H9 (cell line): ENCODE results near the gene PIGK. TPM values are rescaled to one million over a fixed set of nuclear protein-coding genes. Genes with fewer than 3 reads are reported as not detected.

Experiments used
- DNase-seq: peaks from one replicate; pipeline ENCODE4 v3.0.0-alpha.2; 2017
- H2AFZ ChIP-seq: one replicate; pipeline ENCODE4 v1.6.1; 2013; ENCODE audit warnings: mild to moderate bottlenecking, low read length, control low read depth, moderate library complexity
- H2AK5ac ChIP-seq: 2 replicates; pipeline ENCODE4 v1.6.1; 2013; ENCODE audit warnings: low read length, control low read depth, mixed read lengths; ENCODE audit not compliant: insufficient read length
- H2BK120ac ChIP-seq: one replicate; pipeline ENCODE4 v1.6.1; 2013; ENCODE audit warnings: low read depth, mild to moderate bottlenecking, low read length, control low read depth, inconsistent platforms; ENCODE audit not compliant: poor library complexity, severe bottlenecking
- H2BK12ac ChIP-seq: 2 replicates; pipeline ENCODE4 v1.6.1; 2013; ENCODE audit warnings: low read length, control low read depth, mixed read lengths, low read depth; ENCODE audit not compliant: insufficient read length
- H2BK15ac ChIP-seq: 2 replicates; pipeline ENCODE4 v1.6.1; 2013; ENCODE audit warnings: low read depth, low read length, control low read depth
- H2BK20ac ChIP-seq: one replicate; pipeline ENCODE4 v1.6.1; 2013; ENCODE audit warnings: low read depth, mild to moderate bottlenecking, low read length, control low read depth, inconsistent platforms; ENCODE audit not compliant: poor library complexity, severe bottlenecking
- H2BK5ac ChIP-seq: 2 replicates; pipeline ENCODE4 v1.6.1; 2013; ENCODE audit warnings: low read length, control low read depth, mixed read lengths; ENCODE audit not compliant: insufficient read length
- H3K14ac ChIP-seq: 2 replicates; pipeline ENCODE4 v1.6.1; 2013; ENCODE audit warnings: low read length, control low read depth; ENCODE audit not compliant: insufficient read depth
- H3K18ac ChIP-seq: 2 replicates; pipeline ENCODE4 v1.6.1; 2013; ENCODE audit warnings: low read depth, mild to moderate bottlenecking, mixed read lengths, low read length, control low read depth; ENCODE audit not compliant: insufficient read length
- H3K23ac ChIP-seq: 2 replicates; pipeline ENCODE4 v1.6.1; 2013; ENCODE audit warnings: low read length, control low read depth, mixed read lengths, low read depth; ENCODE audit not compliant: insufficient read length
- H3K23me2 ChIP-seq: 2 replicates; pipeline ENCODE4 v1.6.1; 2013; ENCODE audit warnings: low read depth, mild to moderate bottlenecking, mixed read lengths, low read length, control low read depth; ENCODE audit not compliant: insufficient read length, poor library complexity, severe bottlenecking
- H3K27ac ChIP-seq: 2 replicates; pipeline ENCODE4 v1.5.1; 2013; ENCODE audit warnings: low read length, control low read depth, mixed read lengths, low read depth; ENCODE audit not compliant: insufficient read length
- H3K27me3 ChIP-seq: 2 replicates; pipeline ENCODE4 v1.6.1; 2013; ENCODE audit warnings: low read length, control low read depth, inconsistent platforms; ENCODE audit not compliant: insufficient read depth
- H3K4ac ChIP-seq: 2 replicates; pipeline ENCODE4 v1.6.1; 2013; ENCODE audit warnings: low read depth, mild to moderate bottlenecking, control low read depth, inconsistent platforms, low read length, moderate library complexity
- H3K4me1 ChIP-seq: 2 replicates; pipeline ENCODE4 v1.6.1; 2013; ENCODE audit warnings: low read length, control low read depth, inconsistent platforms; ENCODE audit not compliant: insufficient read depth
- H3K4me2 ChIP-seq: 2 replicates; pipeline ENCODE4 v1.6.1; 2013; ENCODE audit warnings: low read length, control low read depth, mixed read lengths; ENCODE audit not compliant: insufficient read length, insufficient read depth
- H3K56ac ChIP-seq: 2 replicates; pipeline ENCODE4 v1.6.1; 2013; ENCODE audit warnings: low read depth, mild to moderate bottlenecking, mixed read lengths, low read length, control low read depth; ENCODE audit not compliant: insufficient read length
- H3K79me1 ChIP-seq: 2 replicates; pipeline ENCODE4 v1.6.1; 2013; ENCODE audit warnings: low read depth, mild to moderate bottlenecking, moderate library complexity, low read length, control low read depth, inconsistent platforms; ENCODE audit not compliant: insufficient read depth, poor library complexity, severe bottlenecking
- H3K79me2 ChIP-seq: 2 replicates; pipeline ENCODE4 v1.6.1; 2013; ENCODE audit warnings: low read length, control low read depth, inconsistent platforms; ENCODE audit not compliant: insufficient read depth
- H3K9ac ChIP-seq: 2 replicates; pipeline ENCODE4 v1.6.1; 2013; ENCODE audit warnings: low read length, control low read depth, mixed read lengths; ENCODE audit not compliant: insufficient read length; ENCODE audit errors: extremely low read depth
- H3K9me3 ChIP-seq: one replicate; pipeline ENCODE4 v1.6.1; 2013; ENCODE audit warnings: low read depth, low read length, inconsistent platforms; ENCODE audit not compliant: control insufficient read depth
- H3T11ph ChIP-seq: one replicate; pipeline ENCODE4 v1.6.1; 2013; ENCODE audit warnings: mild to moderate bottlenecking, low read length, control low read depth, inconsistent platforms
- H4K20me1 ChIP-seq: one replicate; pipeline ENCODE4 v1.6.1; 2013; ENCODE audit not compliant: control insufficient read depth, insufficient read length, insufficient read depth
- H4K5ac ChIP-seq: 2 replicates; pipeline ENCODE4 v1.6.1; 2013; ENCODE audit warnings: low read depth, mild to moderate bottlenecking, mixed read lengths, low read length, control low read depth; ENCODE audit not compliant: insufficient read length
- H4K8ac ChIP-seq: replicated peaks from 2 replicates; pipeline ENCODE4 v1.6.1; 2013; ENCODE audit warnings: low read length, control low read depth, mixed read lengths, low read depth; ENCODE audit not compliant: insufficient read length
- H4K91ac ChIP-seq: 2 replicates; pipeline ENCODE4 v1.6.1; 2013; ENCODE audit warnings: low read depth, mild to moderate bottlenecking, moderate library complexity, mixed read lengths, low read length, control low read depth; ENCODE audit not compliant: insufficient read length
- H3K27ac Mint-ChIP-seq, 3 experiments: 2 replicates in 2 of 3; 3 replicates in 1 of 3; pipeline ENCODE4 v1.8.0; 2020 to 2021; ENCODE audit warnings: mixed read lengths in 3 of 3, mild to moderate bottlenecking in 1 of 3, moderate library complexity in 1 of 3
- H3K27me3 Mint-ChIP-seq: 2 replicates; pipeline ENCODE4 v1.8.0; 2021; ENCODE audit warnings: low read depth, mild to moderate bottlenecking, moderate library complexity, mixed read lengths
- H3K36me3 Mint-ChIP-seq, 3 experiments: 2 replicates in 2 of 3; 3 replicates in 1 of 3; pipeline ENCODE4 v1.8.0; 2020 to 2021; ENCODE audit warnings: low read depth in 3 of 3, mixed read lengths in 3 of 3; ENCODE audit not compliant: insufficient read depth in 1 of 3
- H3K4me1 Mint-ChIP-seq, 2 experiments: 2 replicates each; pipeline ENCODE4 v1.8.0; 2020; ENCODE audit warnings: mixed read lengths in 2 of 2
- H3K4me3 Mint-ChIP-seq, 2 experiments: 2 replicates in 1 of 2; 3 replicates in 1 of 2; pipeline ENCODE4 v1.8.0; 2020 to 2021; ENCODE audit warnings: mild to moderate bottlenecking in 2 of 2, mixed read lengths in 2 of 2, moderate library complexity in 1 of 2
- H3K9me3 Mint-ChIP-seq, 2 experiments: 2 replicates in 1 of 2; 3 replicates in 1 of 2; pipeline ENCODE4 v1.8.0; 2020; ENCODE audit warnings: mild to moderate bottlenecking in 2 of 2, mixed read lengths in 2 of 2, moderate library complexity in 1 of 2
- WGBS: extraction: QIAGEN DNeasy Blood & Tissue Kit; methylation state at CpG from one replicate; pipeline ENCODE4 v1.1.7; 2013; ENCODE audit warnings: missing lambda C conversion rate, low lambda C conversion rate, mixed read lengths; ENCODE audit not compliant: insufficient read length; ENCODE audit errors: extremely low coverage; 5-methylcytosine and 5-hydroxymethylcytosine counted together
- total RNA-seq: library from RNA; stranded (reverse); gene quantifications from 2 replicates; pipeline ENCODE4 v1.2.1, GENCODE V29; 2021
- TF ChIP-seq, protein P1 (sequence below): fragments of 200-600 bp; sonication (generic); conservative IDR thresholded peaks from 3 replicates; pipeline ENCODE4 v1.8.0; 2021; ENCODE audit warnings: antibody characterized with exemption, mild to moderate bottlenecking

Gene PIGK
- total RNA-seq, 1 experiment from 2014 or later: 22.1 TPM

DNA sequence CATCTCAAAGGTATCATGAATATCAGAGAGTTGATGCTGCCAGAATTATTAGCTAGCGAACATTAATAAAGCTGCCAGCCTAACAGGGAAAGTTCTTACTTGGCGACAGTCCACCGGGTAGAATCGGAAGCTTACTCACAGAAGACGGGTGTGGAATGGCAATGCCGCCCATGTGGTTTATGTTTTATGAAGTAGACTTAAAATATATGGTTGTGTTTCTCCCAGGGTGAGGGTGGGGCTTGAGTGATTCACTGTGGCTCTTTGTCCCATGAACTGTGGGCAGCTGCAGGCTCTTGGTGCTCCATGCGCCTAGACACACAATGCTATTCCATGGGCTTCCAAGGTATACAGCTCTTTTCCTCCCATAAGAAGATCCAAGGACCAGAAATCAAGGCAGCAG is 162.7 kb downstream of the PIGK start:
- no peak overlapping the region for H3K23ac ChIP-seq
- H3K56ac ChIP-seq: no peak overlapping the region
- H3T11ph ChIP-seq: no peak overlapping the region
- Mint-ChIP-seq H3K4me3 (no peak overlapping the region), H3K4me1 (peaks cover 21 to 23% of the 10 kb centered on the region in 2 experiments), H3K36me3 (0 out of 7 replicates have a peak, but pooled peaks cover 0 to 4% (median 0%) of the 10 kb centered on the region in 3 experiments), H3K27ac (no peak overlapping the region), H3K27me3 (no peaks in the 10 kb centered on the region), H3K9me3 (no peaks in the 10 kb centered on the region; a peak in 1 of 5 replicates)
- H3K79me2 ChIP-seq: no peaks in the 10 kb centered on the region
- no peak overlapping the region for H3K18ac ChIP-seq
- H3K79me1 ChIP-seq: no peaks in the 10 kb centered on the region
- H2AFZ ChIP-seq: no peak overlapping the region
- no peak overlapping the region for H2BK20ac ChIP-seq
- H3K27me3 ChIP-seq: no peaks in the 10 kb centered on the region
- H3K4ac ChIP-seq: no peak overlapping the region
- peaks cover 4% of the 10 kb centered on the region; the same call in 1 of the 2 replicates for H3K4me1 ChIP-seq
- H3K27ac ChIP-seq: no peak overlapping the region
- H2BK5ac ChIP-seq: no peak overlapping the region
- no peak overlapping the region for H2BK120ac ChIP-seq
- TF ChIP-seq, protein P1, sequence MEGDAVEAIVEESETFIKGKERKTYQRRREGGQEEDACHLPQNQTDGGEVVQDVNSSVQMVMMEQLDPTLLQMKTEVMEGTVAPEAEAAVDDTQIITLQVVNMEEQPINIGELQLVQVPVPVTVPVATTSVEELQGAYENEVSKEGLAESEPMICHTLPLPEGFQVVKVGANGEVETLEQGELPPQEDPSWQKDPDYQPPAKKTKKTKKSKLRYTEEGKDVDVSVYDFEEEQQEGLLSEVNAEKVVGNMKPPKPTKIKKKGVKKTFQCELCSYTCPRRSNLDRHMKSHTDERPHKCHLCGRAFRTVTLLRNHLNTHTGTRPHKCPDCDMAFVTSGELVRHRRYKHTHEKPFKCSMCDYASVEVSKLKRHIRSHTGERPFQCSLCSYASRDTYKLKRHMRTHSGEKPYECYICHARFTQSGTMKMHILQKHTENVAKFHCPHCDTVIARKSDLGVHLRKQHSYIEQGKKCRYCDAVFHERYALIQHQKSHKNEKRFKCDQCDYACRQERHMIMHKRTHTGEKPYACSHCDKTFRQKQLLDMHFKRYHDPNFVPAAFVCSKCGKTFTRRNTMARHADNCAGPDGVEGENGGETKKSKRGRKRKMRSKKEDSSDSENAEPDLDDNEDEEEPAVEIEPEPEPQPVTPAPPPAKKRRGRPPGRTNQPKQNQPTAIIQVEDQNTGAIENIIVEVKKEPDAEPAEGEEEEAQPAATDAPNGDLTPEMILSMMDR: no peak
- H3K9me3 ChIP-seq: no peaks in the 10 kb centered on the region
- H4K91ac ChIP-seq: no peak overlapping the region
- H2AK5ac ChIP-seq: no peak overlapping the region
- H3K23me2 ChIP-seq: no peaks in the 10 kb centered on the region
- no peak overlapping the region for H2BK12ac ChIP-seq
- H4K5ac ChIP-seq: no peak overlapping the region
- no CpG with 5 or more reads among the region's 7 CpGs for WGBS
- H3K4me2 ChIP-seq: no peak overlapping the region
- H2BK15ac ChIP-seq: no peak overlapping the region
- H4K20me1 ChIP-seq: no peaks in the 10 kb centered on the region
- H3K14ac ChIP-seq: no peak overlapping the region
- H3K9ac ChIP-seq: no peak overlapping the region
- no peak for DNase-seq
- no peak overlapping the region for H4K8ac ChIP-seq
